Stimulated activated CD4-positive, alpha-beta T cell treated with anti-CD3 and anti-CD28 coated beads, Interleukin-15, amount 100 ng/mL, for 1 hour (primary cell): ENCODE data around the gene RNF19B.
"Not testable (repeated sequence)": the region's sequence is repeated elsewhere in the genome, so short reads cannot be mapped to it uniquely, and the experiment has no call there.

Experiments used
- DNase-seq, 2 donors: peaks; one replicate each; pipeline ENCODE4 v3.0.0-alpha.2; 2020; ENCODE audit warnings: low read depth in 1 of 2, low spot score in 1 of 2

The RNF19B gene

GRCh38 chr1:32931760-32932159, 32.8 kb downstream of the RNF19B start:
- DNase-seq, result no peak

DNA sequence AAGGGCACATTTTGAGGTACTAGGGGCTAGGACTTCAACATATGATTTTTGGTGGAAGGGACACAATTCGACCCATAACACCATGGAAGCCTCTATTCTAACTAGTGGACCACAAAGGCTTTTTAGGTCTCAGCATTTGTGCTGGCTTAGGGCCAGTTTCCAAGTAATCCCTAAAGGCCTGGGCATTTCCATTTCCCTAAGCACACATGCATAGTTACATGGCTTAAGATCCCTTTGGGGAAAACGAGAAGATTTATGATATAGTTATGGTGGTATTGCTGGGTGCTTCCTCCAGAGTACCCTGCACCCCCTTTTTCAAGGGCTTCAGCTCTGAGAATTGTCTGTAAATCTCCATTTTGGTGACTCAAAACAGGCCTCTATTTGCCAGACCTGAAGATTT, 35.2 kb downstream of the RNF19B start:
- no peak for DNase-seq

DNA sequence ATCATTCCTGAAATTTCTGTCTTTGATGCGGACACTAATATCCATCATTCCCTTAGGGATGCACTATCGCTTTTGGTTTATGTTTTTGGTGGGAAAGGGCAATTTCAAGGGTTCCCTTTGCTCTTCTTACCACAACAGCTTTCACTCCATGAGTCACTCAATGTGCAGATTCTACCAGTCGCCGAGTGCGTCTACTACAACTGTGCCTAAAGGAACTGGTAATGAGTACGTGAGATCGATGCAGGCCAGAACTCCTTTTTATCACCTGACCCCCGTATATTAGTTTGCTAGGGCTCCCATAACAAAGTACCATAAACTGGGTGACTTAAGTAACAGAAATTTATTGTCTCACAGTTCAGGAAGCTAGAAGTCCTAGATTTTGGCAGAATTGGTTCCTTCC, 35.9 kb downstream of the RNF19B start:
- no peak for DNase-seq

DNA sequence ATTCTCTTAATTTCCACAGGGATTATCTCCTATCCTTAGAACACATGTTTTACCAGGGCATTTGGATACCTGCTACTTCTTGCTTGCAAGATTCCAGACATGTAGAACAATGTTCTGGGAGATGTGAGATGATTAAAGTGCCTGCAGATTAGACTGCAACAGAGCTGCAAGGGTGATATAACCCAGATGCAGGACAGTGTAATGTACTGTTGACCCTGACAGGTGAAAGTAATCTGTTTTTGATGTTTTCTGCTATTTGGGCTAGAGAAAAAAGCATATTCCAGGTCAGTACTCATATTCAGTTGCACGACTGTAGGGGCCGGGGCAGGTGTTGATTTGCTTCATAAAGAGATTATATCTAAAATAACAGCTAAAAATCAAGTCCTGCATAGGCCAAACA, 36.3 kb downstream of the RNF19B start:
- DNase-seq, result no peak

DNA sequence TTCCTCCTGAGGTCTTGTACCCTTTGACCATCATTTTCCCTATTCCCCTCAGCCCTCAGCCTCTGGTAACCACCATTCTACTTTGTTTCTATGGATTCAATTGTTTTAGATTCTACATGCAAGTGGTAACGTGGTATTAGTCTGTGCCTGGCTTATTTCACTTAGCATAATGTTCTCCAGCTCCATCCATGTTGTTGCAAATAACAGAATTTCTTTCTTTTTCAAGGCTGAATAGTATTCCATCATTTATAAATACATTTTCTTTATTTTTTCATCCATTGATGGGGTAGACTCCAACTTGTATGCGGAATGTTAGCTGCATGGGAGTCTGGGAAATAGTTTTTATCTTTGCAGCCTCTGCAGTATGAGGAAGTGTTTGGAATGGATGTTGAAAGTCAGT, 37.2 kb downstream of the RNF19B start:
- DNase-seq, result no peak

DNA sequence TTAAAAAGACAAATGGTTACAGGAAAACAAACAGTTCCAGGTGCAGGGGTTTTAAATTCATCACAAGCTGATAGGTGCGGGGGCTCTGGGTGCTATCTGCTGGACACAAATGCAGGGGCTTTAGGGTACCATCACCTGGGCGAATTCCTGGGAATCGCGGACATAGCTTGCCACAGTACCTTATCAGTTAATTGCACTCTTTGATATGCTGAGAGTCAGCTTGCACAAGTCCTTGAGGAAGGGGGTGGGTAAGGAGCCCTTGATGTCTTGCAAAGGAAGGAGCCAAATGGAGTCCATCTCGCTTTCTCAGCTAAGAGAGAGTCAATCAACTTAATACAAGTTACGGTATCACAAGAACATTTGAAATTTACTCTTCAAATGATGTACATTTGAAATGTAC, 38.0 kb downstream of the RNF19B start:
- no peak for DNase-seq

- DNase-seq, result no peak
These were observed 39.0 kb downstream of the RNF19B start for GRCh38 chr1:32925403-32926162.

DNA sequence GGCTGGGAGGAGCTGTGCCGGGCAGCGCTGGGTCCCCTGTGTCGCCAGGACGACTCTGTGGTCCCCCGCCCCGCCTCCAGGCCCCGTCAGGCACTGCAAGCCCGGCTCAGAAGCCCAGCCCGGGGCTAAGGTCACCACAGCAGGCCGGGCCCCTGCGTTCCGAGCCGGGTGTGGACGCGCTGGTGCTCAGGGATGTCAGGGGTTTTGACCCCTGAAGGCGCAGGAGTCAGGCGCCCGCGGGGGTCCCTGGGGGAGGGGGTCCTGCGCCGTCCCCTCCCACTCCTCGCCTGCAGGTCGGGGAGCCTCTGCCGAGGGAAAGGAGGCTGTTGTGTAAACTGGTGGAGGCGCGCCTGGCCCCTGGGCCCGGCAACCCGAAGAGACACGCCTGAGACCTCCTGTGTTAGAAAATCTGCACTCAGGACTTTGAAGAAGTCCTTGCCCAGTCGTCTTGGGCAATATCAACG, 39.7 kb downstream of the RNF19B start:
- DNase-seq, result no peak

- DNase-seq, result no peak
These were observed 43.8 kb downstream of the RNF19B start for GRCh38 chr1:32920833-32921232.

GRCh38 chr1:32919811-32920733, 44.5 kb downstream of the RNF19B start:
- DNase-seq, result no peak

- no peak for DNase-seq
These were observed 46.4 kb downstream of the RNF19B start for GRCh38 chr1:32918179-32918578.

DNA sequence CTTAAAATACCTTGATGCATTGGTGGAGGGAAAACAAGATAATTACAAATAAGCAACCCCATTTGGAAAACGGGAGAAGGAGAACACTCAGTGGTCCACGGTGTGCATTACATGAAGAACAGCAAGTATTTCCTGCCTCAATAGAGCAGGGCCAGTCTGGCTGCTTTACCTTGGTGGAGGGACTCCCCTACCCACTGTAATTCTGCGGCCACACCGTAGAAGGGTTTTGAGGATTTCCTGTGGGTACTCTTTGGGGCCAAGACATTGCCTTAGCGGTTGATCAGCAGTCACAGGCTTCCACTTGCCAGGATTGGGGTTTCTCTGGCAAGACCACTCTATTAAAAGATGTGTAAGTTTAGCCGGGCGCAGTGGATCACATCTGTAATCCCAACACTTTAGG, 47.1 kb downstream of the RNF19B start:
- DNase-seq, result no peak

DNA sequence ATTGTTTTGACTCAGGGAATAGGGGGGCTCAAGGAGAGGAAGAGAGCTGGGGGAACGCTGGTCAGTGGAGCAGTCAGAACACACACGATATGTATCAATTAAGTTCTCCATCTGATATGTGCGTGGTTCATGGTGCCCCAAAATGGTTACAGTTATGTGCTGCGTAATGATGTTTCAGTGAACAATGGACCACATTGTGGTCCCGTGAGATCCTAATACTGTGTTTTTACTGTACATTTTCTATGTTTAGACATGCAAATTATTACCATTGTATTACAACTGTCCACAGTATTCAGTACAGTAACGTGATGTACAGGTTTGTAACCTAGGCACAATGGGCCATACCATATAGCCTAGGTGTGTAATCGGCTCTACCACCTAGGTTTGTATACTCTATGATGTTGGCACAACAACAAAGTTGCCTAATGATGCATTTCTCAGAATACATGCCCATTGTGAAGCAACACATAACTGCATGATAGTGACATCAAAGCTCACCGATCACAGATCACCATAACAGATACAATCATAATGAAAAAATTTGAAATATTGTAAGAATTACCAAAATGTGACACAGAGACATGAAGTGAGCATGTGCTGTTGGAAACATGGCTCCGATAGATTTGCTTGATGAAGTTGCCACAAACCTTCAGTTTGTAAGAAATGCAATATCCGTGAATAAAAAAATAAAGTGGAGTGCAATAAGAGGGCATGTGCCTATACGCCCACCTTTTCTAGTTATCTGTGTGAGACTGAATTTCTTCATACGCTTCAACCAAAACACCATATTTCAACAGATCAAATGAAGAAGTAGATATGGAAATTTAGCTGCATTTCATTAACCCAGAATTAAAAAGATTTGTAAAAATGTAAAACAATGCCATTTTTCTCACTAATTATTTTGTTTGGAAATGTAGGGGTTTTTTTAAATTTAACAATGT, 48.6 kb downstream of the RNF19B start:
- DNase-seq, result no peak

- no peak for DNase-seq
These were observed 54.3 kb downstream of the RNF19B start for GRCh38 chr1:32910319-32910718.

- DNase-seq, result no peak
These were observed 57.2 kb downstream of the RNF19B start for GRCh38 chr1:32907435-32907834.

- no peak for DNase-seq
These were observed 58.0 kb downstream of the RNF19B start for GRCh38 chr1:32906654-32907053.

GRCh38 chr1:32905588-32905987, 59.0 kb downstream of the RNF19B start:
- not testable (repeated sequence) for DNase-seq

DNA sequence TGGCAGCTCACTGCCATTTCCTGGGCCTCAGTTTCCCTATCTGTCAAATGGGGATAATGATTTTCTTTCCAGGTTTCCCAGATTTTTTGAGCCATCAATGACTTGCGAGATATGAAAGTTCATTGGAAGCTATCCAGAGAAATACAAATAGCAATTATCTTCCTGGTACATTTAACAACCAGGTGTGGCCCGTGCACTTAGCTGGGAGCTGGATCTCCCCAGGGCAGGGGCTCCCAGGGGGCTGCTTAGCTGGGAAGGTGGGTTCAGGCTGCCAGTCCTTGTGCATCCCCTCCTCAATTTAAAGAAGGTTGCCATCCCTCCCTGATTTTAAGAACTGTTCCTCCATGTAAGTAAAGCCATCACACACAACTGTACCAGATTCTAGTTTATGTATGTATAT, 59.8 kb downstream of the RNF19B start:
- DNase-seq, result no peak

GRCh38 chr1:32903991-32904785, 60.4 kb downstream of the RNF19B start:
- no peak for DNase-seq

DNA sequence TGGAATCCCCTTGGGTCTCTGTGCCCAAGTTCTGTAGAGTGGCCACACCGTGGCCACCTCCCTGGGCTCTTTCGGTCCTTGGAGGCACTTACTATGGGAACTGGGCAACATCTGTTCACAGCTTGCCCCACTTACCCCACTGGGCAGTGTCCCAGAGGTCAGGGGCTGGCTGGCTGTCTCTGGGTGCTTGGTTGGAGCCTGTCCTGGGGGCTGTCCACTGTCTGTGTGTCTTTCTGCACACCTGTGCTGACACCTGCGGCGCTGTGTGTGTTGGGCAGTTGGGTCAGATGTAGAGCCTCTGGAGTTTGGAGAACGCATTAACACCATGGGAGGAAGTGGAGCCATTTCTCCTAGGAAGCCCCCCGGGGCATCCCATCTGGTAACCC, 62.1 kb downstream of the RNF19B start:
- no peak for DNase-seq
